ENCODE data around the gene FKBP15. TPM values are rescaled to one million over a fixed set of nuclear protein-coding genes. Genes with fewer than 3 reads are reported as not detected.

FKBP15 gene
- total and polyA plus RNA-seq, 2 donors from 2014 or later = 11.0 to 34.8 TPM

GRCh38 chr9:113245894-113246293 lies 24.8 kb upstream of the FKBP15 start:
- no peaks in the 10 kb centered on the region for H3K4me1 ChIP-seq (ENCODE audit: control insufficient read depth in 2 of 3, insufficient read depth in 2 of 3, low read depth in 1 of 3, low read length in 3 of 3)
- no peak overlapping the region for H3K27ac ChIP-seq (ENCODE audit: low read depth in 2 of 2, low read length in 2 of 2)
- no peak overlapping the region for H3K9ac ChIP-seq (ENCODE audit: low read length in 3 of 3)
- H3K36me3 ChIP-seq (ENCODE audit: control insufficient read depth in 2 of 3, insufficient read depth in 3 of 3, low read length in 3 of 3) = no peaks in the 10 kb centered on the region
- H3K4me3 ChIP-seq (ENCODE audit: low read length in 3 of 3) = no peak overlapping the region
- DNase-seq = no peak
- no peaks in the 10 kb centered on the region for H3K9me3 ChIP-seq (ENCODE audit: control insufficient read depth in 2 of 3, insufficient read depth in 1 of 3, low read length in 3 of 3)
- no peaks in the 10 kb centered on the region for H3K27me3 ChIP-seq (ENCODE audit: control insufficient read depth, insufficient read depth, low read length)
- no peak for FAIRE-seq
- intact Hi-C loops (cut with DNase I) = no loop called here
- TF ChIP-seq CTCF (IDR thresholded peaks at IDR 0.05; ENCODE audit: borderline replicate concordance, extremely low read depth, insufficient read depth) = no peak

GRCh38 chr9:113244556-113244955 lies 23.5 kb upstream of the FKBP15 start:
- Histone ChIP-seq H3K9me3 (ENCODE audit: control insufficient read depth in 2 of 3, insufficient read depth in 1 of 3, low read length in 3 of 3) (no peaks in the 10 kb centered on the region), H3K4me3 (ENCODE audit: low read length in 3 of 3) (no peak overlapping the region), H3K4me1 (ENCODE audit: control insufficient read depth in 2 of 3, insufficient read depth in 2 of 3, low read depth in 1 of 3, low read length in 3 of 3) (no peaks in the 10 kb centered on the region), H3K27me3 (ENCODE audit: control insufficient read depth, insufficient read depth, low read length) (no peaks in the 10 kb centered on the region), H3K36me3 (ENCODE audit: control insufficient read depth in 2 of 3, insufficient read depth in 3 of 3, low read length in 3 of 3) (no peaks in the 10 kb centered on the region), H3K9ac (ENCODE audit: low read length in 3 of 3) (no peak overlapping the region), H3K27ac (ENCODE audit: low read depth in 2 of 2, low read length in 2 of 2) (no peak overlapping the region)
- no peak for FAIRE-seq
- no peak for DNase-seq
- intact Hi-C loops (cut with DNase I) = no loop called here
- no peak for TF ChIP-seq CTCF (IDR thresholded peaks at IDR 0.05; ENCODE audit: borderline replicate concordance, extremely low read depth, insufficient read depth)

GRCh38 chr9:113241161-113241560 lies 20.1 kb upstream of the FKBP15 start:
- no peaks in the 10 kb centered on the region for H3K4me1 ChIP-seq (ENCODE audit: control insufficient read depth in 2 of 3, insufficient read depth in 2 of 3, low read depth in 1 of 3, low read length in 3 of 3)
- H3K9ac ChIP-seq (ENCODE audit: low read length in 3 of 3) = no peak overlapping the region
- no peaks in the 10 kb centered on the region for H3K9me3 ChIP-seq (ENCODE audit: control insufficient read depth in 2 of 3, insufficient read depth in 1 of 3, low read length in 3 of 3)
- H3K27me3 ChIP-seq (ENCODE audit: control insufficient read depth, insufficient read depth, low read length) = no peaks in the 10 kb centered on the region
- DNase-seq = no peak
- H3K27ac ChIP-seq (ENCODE audit: low read depth in 2 of 2, low read length in 2 of 2) = no peak overlapping the region
- no peak overlapping the region for H3K4me3 ChIP-seq (ENCODE audit: low read length in 3 of 3)
- FAIRE-seq = no peak
- intact Hi-C loops (cut with DNase I) = no loop called here
- no peaks in the 10 kb centered on the region for H3K36me3 ChIP-seq (ENCODE audit: control insufficient read depth in 2 of 3, insufficient read depth in 3 of 3, low read length in 3 of 3)
- no peak for TF ChIP-seq CTCF (IDR thresholded peaks at IDR 0.05; ENCODE audit: borderline replicate concordance, extremely low read depth, insufficient read depth)

GRCh38 chr9:113238859-113239232 lies 17.8 kb upstream of the FKBP15 start:
- no peak overlapping the region for H3K9ac ChIP-seq (ENCODE audit: low read length in 3 of 3)

More at GRCh38 chr9:113238859-113239232, 17.8 kb upstream of the FKBP15 start:
- H3K27me3 ChIP-seq (ENCODE audit: control insufficient read depth, insufficient read depth, low read length) = no peaks in the 10 kb centered on the region
- no peak overlapping the region for H3K4me3 ChIP-seq (ENCODE audit: low read length in 3 of 3)
- intact Hi-C loops (cut with DNase I) = no loop called here
- no peak for DNase-seq
- no peak overlapping the region for H3K27ac ChIP-seq (ENCODE audit: low read depth in 2 of 2, low read length in 2 of 2)
- TF ChIP-seq CTCF (IDR thresholded peaks at IDR 0.05; ENCODE audit: borderline replicate concordance, extremely low read depth, insufficient read depth) = no peak
- H3K9me3 ChIP-seq (ENCODE audit: control insufficient read depth in 2 of 3, insufficient read depth in 1 of 3, low read length in 3 of 3) = no peaks in the 10 kb centered on the region
- FAIRE-seq = no peak
- H3K36me3 ChIP-seq (ENCODE audit: control insufficient read depth in 2 of 3, insufficient read depth in 3 of 3, low read length in 3 of 3) = no peaks in the 10 kb centered on the region
- H3K4me1 ChIP-seq (ENCODE audit: control insufficient read depth in 2 of 3, insufficient read depth in 2 of 3, low read depth in 1 of 3, low read length in 3 of 3) = no peaks in the 10 kb centered on the region

Data from kidney (tissue), 14 donors.